GM18505 (cell line): ENCODE measurements around the gene EFCAB13.
"Not testable (repeated sequence)": the region's sequence is repeated elsewhere in the genome, so short reads cannot be mapped to it uniquely, and the experiment has no call there.

Experiments used
- ATAC-seq: cut with Tn5 transposase; IDR thresholded peaks from one replicate; pipeline ENCODE4 v1.9.1; 2021; ENCODE audit not compliant: unreplicated experiment
- POLR2A ChIP-seq: IDR thresholded peaks from 4 replicates; pipeline ENCODE4 v1.6.1; 2011; ENCODE audit warnings: borderline replicate concordance; ENCODE audit not compliant: insufficient read depth, insufficient read length; ENCODE audit errors: extremely low read depth

Gene EFCAB13

GRCh38 chr17:47320879-47321502 is 2.8 kb upstream of the EFCAB13 start:
- no peak for ATAC-seq
- no peak for TF ChIP-seq POLR2A

GRCh38 chr17:47324224-47325020 is 667 bp downstream of the EFCAB13 start:
- ATAC-seq: peak; percentile 28

GRCh38 chr17:47325176-47325575 is 1.4 kb downstream of the EFCAB13 start:
- TF ChIP-seq POLR2A: no peak
- no peak for ATAC-seq

More at GRCh38 chr17:47324224-47325020, 667 bp downstream of the EFCAB13 start:
- peak; percentile 57 for TF ChIP-seq POLR2A

GRCh38 chr17:47330548-47330947 is 6.8 kb downstream of the EFCAB13 start:
- ATAC-seq: no peak
- no peak for TF ChIP-seq POLR2A

- ATAC-seq: no peak
- TF ChIP-seq POLR2A: no peak
These were observed 8.5 kb downstream of the EFCAB13 start for GRCh38 chr17:47332287-47332686.

- ATAC-seq: no peak
- TF ChIP-seq POLR2A: no peak
These were observed 11.6 kb downstream of the EFCAB13 start for GRCh38 chr17:47335101-47335936.

GRCh38 chr17:47338026-47338425 is 14.3 kb downstream of the EFCAB13 start:
- TF ChIP-seq POLR2A: no peak
- no peak for ATAC-seq

GRCh38 chr17:47352848-47353247 is 29.1 kb downstream of the EFCAB13 start:
- no peak for TF ChIP-seq POLR2A
- ATAC-seq: no peak

- TF ChIP-seq POLR2A: no peak
- ATAC-seq: no peak
These were observed 34.9 kb downstream of the EFCAB13 start for GRCh38 chr17:47358652-47359051.

- no peak for TF ChIP-seq POLR2A
- ATAC-seq: no peak
These were observed 39.4 kb downstream of the EFCAB13 start for GRCh38 chr17:47363171-47363570.

GRCh38 chr17:47367257-47367656 is 43.5 kb downstream of the EFCAB13 start:
- no peak for ATAC-seq
- no peak for TF ChIP-seq POLR2A

GRCh38 chr17:47368262-47368661 is 44.5 kb downstream of the EFCAB13 start:
- TF ChIP-seq POLR2A: no peak
- no peak for ATAC-seq

- not testable (repeated sequence) for ATAC-seq
These were observed 47.1 kb downstream of the EFCAB13 start for GRCh38 chr17:47370899-47371298.
